ENCODE measurements around the gene CENPN. TPM values are rescaled to one million over a fixed set of nuclear protein-coding genes. Genes with fewer than 3 reads are reported as not detected.

The CENPN gene, protein sequence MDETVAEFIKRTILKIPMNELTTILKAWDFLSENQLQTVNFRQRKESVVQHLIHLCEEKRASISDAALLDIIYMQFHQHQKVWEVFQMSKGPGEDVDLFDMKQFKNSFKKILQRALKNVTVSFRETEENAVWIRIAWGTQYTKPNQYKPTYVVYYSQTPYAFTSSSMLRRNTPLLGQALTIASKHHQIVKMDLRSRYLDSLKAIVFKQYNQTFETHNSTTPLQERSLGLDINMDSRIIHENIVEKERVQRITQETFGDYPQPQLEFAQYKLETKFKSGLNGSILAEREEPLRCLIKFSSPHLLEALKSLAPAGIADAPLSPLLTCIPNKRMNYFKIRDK
- total RNA-seq, result 1 to 10 TPM; 7.4 to 9.5 TPM
- 1 to 10 TPM; 3.8 to 4.5 TPM for polyA plus RNA-seq
- long read RNA-seq, donor 1, transcript CENPN-201 (7 exons, 1,398 nt), result major isoform, 8 of 9 reads
- long read RNA-seq, donor 1, partial matches to known transcripts, result 0 of 9 reads
- long read RNA-seq, donor 1, other reads (novel, unspliced or antisense), result 0 of 9 reads
- long read RNA-seq, donor 2, partial matches to known transcripts, result 0 of 1 reads
- long read RNA-seq, donor 2, other reads (novel, unspliced or antisense), result 0 of 1 reads
- long read RNA-seq, donor 3, partial matches to known transcripts, result 0 of 4 reads
- long read RNA-seq, donor 3, other reads (novel, unspliced or antisense), result 0 of 4 reads
- long read RNA-seq, donor 4, partial matches to known transcripts, result 0 of 5 reads
- long read RNA-seq, donor 4, other reads (novel, unspliced or antisense), result 0 of 5 reads
- long read RNA-seq, donor 5, partial matches to known transcripts, result 0 of 7 reads
- long read RNA-seq, donor 5, other reads (novel, unspliced or antisense), result 0 of 7 reads

DNA sequence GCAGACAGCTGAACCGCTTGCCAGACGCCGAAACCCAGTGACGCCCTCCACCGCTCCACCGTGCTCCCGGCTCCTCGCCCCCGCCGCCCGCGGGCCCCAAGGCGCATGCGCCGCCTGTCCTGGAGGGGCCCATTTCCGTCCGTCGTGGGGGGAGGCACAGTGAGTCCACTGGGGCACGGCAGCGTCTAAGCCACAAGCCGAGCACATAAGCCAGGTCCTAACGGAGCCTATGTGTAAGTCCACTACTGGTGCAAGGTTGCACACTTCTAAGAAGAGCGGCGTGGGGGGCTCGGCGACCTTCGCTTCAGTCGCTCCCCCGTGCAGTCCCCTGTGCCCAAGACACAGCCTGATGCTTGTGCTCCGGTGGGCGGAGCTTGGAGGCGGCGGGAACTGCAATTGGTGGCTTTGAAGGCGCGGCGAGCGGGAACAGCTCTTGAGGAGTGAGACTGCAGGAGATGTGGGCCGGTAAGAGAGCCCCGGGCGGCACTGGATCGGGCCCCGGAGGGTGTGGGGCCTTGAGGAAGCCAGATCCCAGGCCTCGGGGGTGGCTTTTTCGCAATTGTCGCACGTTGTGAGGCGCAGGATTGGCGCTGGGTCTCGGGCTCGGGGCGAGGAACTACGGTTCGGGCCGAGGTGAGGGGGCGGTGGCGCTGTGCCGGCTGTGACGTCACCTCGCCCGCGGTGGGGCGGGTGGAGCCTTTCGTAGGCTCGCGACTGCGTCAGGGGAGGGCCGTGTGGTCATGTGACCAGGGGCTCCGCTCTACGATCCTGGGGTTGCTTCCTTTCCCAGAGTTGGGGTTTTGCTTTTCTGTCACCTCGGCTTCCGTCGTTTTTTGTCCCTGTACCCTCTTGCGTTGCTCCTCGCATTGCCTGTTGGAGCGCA is at the start of gene CENPN, which contains the start of gene CMC2:
TSS of gene CENPN (plus strand) at position 402 of the 883 bp plus-strand sequence. CDS start 4,726 bp downstream, outside the sequence.
TSS of gene CMC2 (minus strand) at position 73 of the 883 bp plus-strand sequence. CDS start 9,491 bp downstream, outside the sequence.
- Histone ChIP-seq H3K9me3 (ENCODE audit: control insufficient read depth in 4 of 4, insufficient read depth in 3 of 4, low read length in 3 of 4) (peaks cover 0 to 2% (median 0%) of the 10 kb centered on the region in 4 donors), H3K27me3 (ENCODE audit: control insufficient read depth in 3 of 3, insufficient read depth in 3 of 3, low read length in 2 of 3) (no peaks in the 10 kb centered on the region), H3K4me3 (peak within 1 kb of the TSS; percentile 98), H3K9ac (ENCODE audit: insufficient read depth in 1 of 2, low read length in 2 of 2) (peak within 1 kb of the TSS; percentile 92 to 99), H3K36me3 (ENCODE audit: control insufficient read depth in 4 of 4, insufficient read depth in 4 of 4, low read length in 4 of 4) (peaks cover 0 to 3% (median 0%) of the 10 kb centered on the region in 4 donors), H3K27ac (ENCODE audit: low read depth in 1 of 2, low read length in 1 of 2) (peak within 1 kb of the TSS; percentile 95), H3K4me1 (ENCODE audit: control insufficient read depth in 5 of 5, insufficient read depth in 5 of 5, low read length in 5 of 5) (peaks cover 0 to 32% (median 9%) of the 10 kb centered on the region in 5 donors)
- TF ChIP-seq, protein P1, sequence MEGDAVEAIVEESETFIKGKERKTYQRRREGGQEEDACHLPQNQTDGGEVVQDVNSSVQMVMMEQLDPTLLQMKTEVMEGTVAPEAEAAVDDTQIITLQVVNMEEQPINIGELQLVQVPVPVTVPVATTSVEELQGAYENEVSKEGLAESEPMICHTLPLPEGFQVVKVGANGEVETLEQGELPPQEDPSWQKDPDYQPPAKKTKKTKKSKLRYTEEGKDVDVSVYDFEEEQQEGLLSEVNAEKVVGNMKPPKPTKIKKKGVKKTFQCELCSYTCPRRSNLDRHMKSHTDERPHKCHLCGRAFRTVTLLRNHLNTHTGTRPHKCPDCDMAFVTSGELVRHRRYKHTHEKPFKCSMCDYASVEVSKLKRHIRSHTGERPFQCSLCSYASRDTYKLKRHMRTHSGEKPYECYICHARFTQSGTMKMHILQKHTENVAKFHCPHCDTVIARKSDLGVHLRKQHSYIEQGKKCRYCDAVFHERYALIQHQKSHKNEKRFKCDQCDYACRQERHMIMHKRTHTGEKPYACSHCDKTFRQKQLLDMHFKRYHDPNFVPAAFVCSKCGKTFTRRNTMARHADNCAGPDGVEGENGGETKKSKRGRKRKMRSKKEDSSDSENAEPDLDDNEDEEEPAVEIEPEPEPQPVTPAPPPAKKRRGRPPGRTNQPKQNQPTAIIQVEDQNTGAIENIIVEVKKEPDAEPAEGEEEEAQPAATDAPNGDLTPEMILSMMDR (IDR thresholded peaks at IDR 0.05; ENCODE audit: control extremely low read depth, extremely low read depth), result peak; percentile 5
- peak; percentile 93 for ATAC-seq (ENCODE audit: insufficient read depth, low FRiP score)
- 0 to 1% methylated on average over 75 of the region's 75 CpGs for WGBS, 2 donors
- DNase-seq, result peak; percentile 99 to 100 (median 100)

DNA sequence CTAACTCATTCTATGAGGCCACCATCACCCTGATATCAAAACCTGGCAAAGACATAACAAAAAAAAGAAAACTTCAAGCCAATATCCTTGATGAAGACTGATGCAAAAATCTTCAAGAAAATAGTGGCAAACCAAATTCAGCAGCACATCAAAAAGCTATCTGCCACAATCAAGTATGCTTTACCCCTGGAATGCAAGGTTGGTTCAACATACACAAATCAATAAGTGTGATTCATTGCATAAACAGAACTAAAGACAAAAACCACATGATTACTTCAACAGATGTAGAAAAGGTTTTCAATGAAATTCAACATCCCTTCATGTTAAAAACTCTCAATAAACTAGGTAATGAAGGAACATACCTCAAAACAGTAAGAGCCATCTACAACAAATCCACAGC is 48.7 kb upstream of the CENPN start:
- H3K36me3 ChIP-seq (ENCODE audit: control insufficient read depth in 4 of 4, insufficient read depth in 4 of 4, low read length in 4 of 4), result no peaks in the 10 kb centered on the region
- H3K27me3 ChIP-seq (ENCODE audit: control insufficient read depth in 3 of 3, insufficient read depth in 3 of 3, low read length in 2 of 3), result no peaks in the 10 kb centered on the region
- no peaks in the 10 kb centered on the region for H3K4me1 ChIP-seq (ENCODE audit: control insufficient read depth in 5 of 5, insufficient read depth in 5 of 5, low read length in 5 of 5)
- ATAC-seq (ENCODE audit: insufficient read depth, low FRiP score) (no peak), DNase-seq (no peak)
- H3K27ac ChIP-seq (ENCODE audit: low read depth in 1 of 2, low read length in 1 of 2), result no peak overlapping the region
- TF ChIP-seq, protein P1 (IDR thresholded peaks at IDR 0.05; ENCODE audit: control extremely low read depth, extremely low read depth), result no peak
- peaks cover 0 to 25% (median 0%) of the 10 kb centered on the region in 4 donors for H3K9me3 ChIP-seq (ENCODE audit: control insufficient read depth in 4 of 4, insufficient read depth in 3 of 4, low read length in 3 of 4)
- no peak overlapping the region for H3K4me3 ChIP-seq
- H3K9ac ChIP-seq (ENCODE audit: insufficient read depth in 1 of 2, low read length in 2 of 2), result no peak overlapping the region

DNA sequence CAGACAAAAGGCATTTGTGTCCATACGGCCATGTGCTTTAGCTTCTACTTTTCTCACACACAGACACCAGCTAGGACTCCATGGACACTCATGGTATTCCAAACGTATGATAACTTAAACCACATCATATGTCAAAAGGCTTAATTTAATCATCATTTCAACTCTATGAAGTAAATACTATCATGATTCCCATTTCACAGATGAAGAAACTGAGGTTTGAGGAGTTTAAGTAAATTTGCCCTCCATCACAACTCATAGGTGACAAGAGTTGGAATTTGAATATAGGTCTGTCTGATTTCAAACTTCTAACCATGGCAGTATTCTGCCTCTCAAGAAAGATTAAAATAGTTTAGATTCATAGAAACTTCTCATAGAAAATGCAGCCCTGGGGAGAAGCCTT is 44.1 kb upstream of the CENPN start:
- TF ChIP-seq, protein P1 (IDR thresholded peaks at IDR 0.05; ENCODE audit: control extremely low read depth, extremely low read depth), result no peak
- Histone ChIP-seq H3K4me3 (no peak overlapping the region), H3K27ac (ENCODE audit: low read depth in 1 of 2, low read length in 1 of 2) (no peak overlapping the region), H3K27me3 (ENCODE audit: control insufficient read depth in 3 of 3, insufficient read depth in 3 of 3, low read length in 2 of 3) (no peaks in the 10 kb centered on the region), H3K9me3 (ENCODE audit: control insufficient read depth in 4 of 4, insufficient read depth in 3 of 4, low read length in 3 of 4) (peaks cover 0 to 21% (median 0%) of the 10 kb centered on the region in 4 donors), H3K36me3 (ENCODE audit: control insufficient read depth in 4 of 4, insufficient read depth in 4 of 4, low read length in 4 of 4) (no peaks in the 10 kb centered on the region), H3K4me1 (ENCODE audit: control insufficient read depth in 5 of 5, insufficient read depth in 5 of 5, low read length in 5 of 5) (no peaks in the 10 kb centered on the region), H3K9ac (ENCODE audit: insufficient read depth in 1 of 2, low read length in 2 of 2) (no peak overlapping the region)
- WGBS, 2 donors, result 64 to 70% methylated on average over 2 of the region's 2 CpGs
- no peak for DNase-seq
- no peak for ATAC-seq (ENCODE audit: insufficient read depth, low FRiP score)

All from lung (tissue), 16 donors.